ENCODE measurements around the gene FSD1. TPM values are rescaled to one million over a fixed set of nuclear protein-coding genes. Genes with fewer than 3 reads are reported as not detected.

The FSD1 gene
- total and polyA plus RNA-seq, 9 of the 15 experiments (the other 6 are each of a cell fraction or from before 2014, with no cell fraction given): 0.11 to 1.9 (median 0.94) TPM; not detected in 1

- Histone ChIP-seq H3K36me3 (ENCODE audit: control insufficient read depth, insufficient read depth, low read length) (peaks cover 11% of the 10 kb centered on the region; the same call in 2 of the 3 replicates), H3K27me3 (ENCODE audit: control insufficient read depth in 2 of 2, insufficient read depth in 2 of 2, low read length in 2 of 2) (no peaks in the 10 kb centered on the region), H3K4me2 (ENCODE audit: insufficient read depth, low read length) (peak overlapping the region; percentile 80), H3K9me1 (ENCODE audit: control insufficient read depth, insufficient read depth, low read length) (no peaks in the 10 kb centered on the region), H3K79me2 (ENCODE audit: control insufficient read depth, insufficient read depth, low read length) (peaks cover 7% of the 10 kb centered on the region), H3K27ac (ENCODE audit: extremely low read depth, low read depth, low read length) (peak overlapping the region; percentile 62), H2AFZ (ENCODE audit: low read depth, low read length) (peak overlapping the region; percentile 90), H4K20me1 (replicated peaks; ENCODE audit: control insufficient read depth, insufficient read depth, low read length) (no peaks in the 10 kb centered on the region), H3K4me1 (replicated peaks in 1 of 2; ENCODE audit: control insufficient read depth in 2 of 2, insufficient read depth in 2 of 2, low read length in 2 of 2) (peaks cover 13 to 43% of the 10 kb centered on the region in 2 experiments; a peak in 4 of 5 replicates), H3K9me3 (replicated peaks; ENCODE audit: control insufficient read depth, insufficient read depth, low read depth, low read length) (no peaks in the 10 kb centered on the region), H3K4me3 (peak overlapping the region; percentile 51), H3K9ac (ENCODE audit: insufficient read depth in 1 of 2, low read depth in 2 of 2, low read length in 2 of 2) (peak overlapping the region; percentile 71 to 92)
- no peak; the same call in 2 of the 3 replicates for ATAC-seq
- CTCF ChIA-PET (ENCODE audit: low intra/inter-chr PET ratio): interaction anchor here (1.2 kb wide), 1 partner anchor 75 kb away, joined by 5 read pairs; no protein-coding TSS in a partner anchor
- in situ Hi-C loops (cut with MboI): loop anchor here (10.0 kb wide), 1 partner anchor 67 kb away; the partner anchor contains the start of gene SHD
- BruUV-seq (replicated peaks): TSS peak; percentile 97
- DNase-seq (ENCODE audit: extremely low read depth in 1 of 4, low spot score in 3 of 4): peak in 1 of 4 experiments; percentile 11
- POLR2A ChIA-PET: interaction anchor here (0.6 to 2.9 kb wide), 14 partner anchors 9 to 129 kb away, joined by 3 to 24 read pairs (median 4); partner anchors contain the start of gene YJU2
- FAIRE-seq: no peak
- intact Hi-C loops (cut with micrococcal nuclease): loop anchor here (2.0 kb wide), 1 partner anchor 61 kb away; the partner anchor contains the start of gene CHAF1A
- 3% methylated on average over 10 of the region's 10 CpGs for WGBS (ENCODE audit: insufficient coverage, low coverage, missing lambda C conversion rate)
- TF ChIP-seq ZNF589 (CRISPR knock-in tag; IDR thresholded peaks at IDR 0.05; ENCODE audit: low read depth) (no peak), ZNF318 (IDR thresholded peaks at IDR 0.05; ENCODE audit: borderline replicate concordance in 1 of 2, low read depth in 1 of 2) (no peak), ARID3A (IDR thresholded peaks at IDR 0.05; ENCODE audit: borderline replicate concordance, low read depth, low read length) (no peak), TCF15 (CRISPR knock-in tag; IDR thresholded peaks at IDR 0.05) (no peak), DPF2 (IDR thresholded peaks at IDR 0.05) (no peak), PRDM10 (IDR thresholded peaks at IDR 0.05; ENCODE audit: partially characterized antibody) (peak; percentile 57), SMARCA5 (IDR thresholded peaks at IDR 0.05) (no peak)
Observed at GRCh38 chr19:4342314-4342614, 37.9 kb downstream of the FSD1 start.
